ENCODE results near the gene HNRNPR. TPM values are rescaled to one million over a fixed set of nuclear protein-coding genes. Genes with fewer than 3 reads are reported as not detected.

HNRNPR gene
- total RNA-seq, 2 donors from 2014 or later: 40.5 to 51.6 TPM

- no peaks in the 10 kb centered on the region for H3K27me3 ChIP-seq
- H3K4me1 ChIP-seq: peaks cover 0 to 62% of the 10 kb centered on the region in 2 donors
- H3K4me3 ChIP-seq: peak overlapping the region; percentile 86 to 90
- H3K9me3 ChIP-seq: no peaks in the 10 kb centered on the region
- no peak overlapping the region for H3K27ac ChIP-seq
- TF ChIP-seq CTCF (IDR thresholded peaks at IDR 0.05): no peak
- DNase-seq (ENCODE audit: low spot score): no peak
- H3K36me3 ChIP-seq: peaks cover 8% of the 10 kb centered on the region
These were observed 2.0 kb downstream of the HNRNPR start for GRCh38 chr1:23341931-23342692.

GRCh38 chr1:23339632-23340031 is 4.5 kb downstream of the HNRNPR start:
- Histone ChIP-seq H3K27ac (no peak overlapping the region), H3K27me3 (no peaks in the 10 kb centered on the region), H3K9me3 (no peaks in the 10 kb centered on the region), H3K4me3 (no peak overlapping the region), H3K4me1 (peaks cover 0 to 56% of the 10 kb centered on the region in 2 donors), H3K36me3 (peaks cover 28% of the 10 kb centered on the region)
- no peak for TF ChIP-seq CTCF (IDR thresholded peaks at IDR 0.05)
- no peak for DNase-seq (ENCODE audit: low spot score)

GRCh38 chr1:23337869-23338268 is 6.2 kb downstream of the HNRNPR start:
- Histone ChIP-seq H3K9me3 (no peaks in the 10 kb centered on the region), H3K36me3 (peaks cover 38% of the 10 kb centered on the region), H3K27ac (no peak overlapping the region), H3K4me1 (peaks cover 0 to 52% of the 10 kb centered on the region in 2 donors), H3K27me3 (no peaks in the 10 kb centered on the region), H3K4me3 (no peak overlapping the region)
- no peak for TF ChIP-seq CTCF (IDR thresholded peaks at IDR 0.05)
- no peak for DNase-seq (ENCODE audit: low spot score)

GRCh38 chr1:23331713-23332112 is 12.4 kb downstream of the HNRNPR start:
- H3K27ac ChIP-seq: no peak overlapping the region
- DNase-seq (ENCODE audit: low spot score): no peak
- H3K27me3 ChIP-seq: no peaks in the 10 kb centered on the region
- TF ChIP-seq CTCF (IDR thresholded peaks at IDR 0.05): no peak
- no peak overlapping the region for H3K4me3 ChIP-seq
- H3K4me1 ChIP-seq: no peaks in the 10 kb centered on the region
- peaks cover 73% of the 10 kb centered on the region for H3K36me3 ChIP-seq
- H3K9me3 ChIP-seq: no peaks in the 10 kb centered on the region

- TF ChIP-seq CTCF (IDR thresholded peaks at IDR 0.05): no peak
- peaks cover 74% of the 10 kb centered on the region for H3K36me3 ChIP-seq
- no peak for DNase-seq (ENCODE audit: low spot score)
- no peaks in the 10 kb centered on the region for H3K27me3 ChIP-seq
- H3K4me1 ChIP-seq: no peaks in the 10 kb centered on the region
- no peak overlapping the region for H3K27ac ChIP-seq
- H3K9me3 ChIP-seq: no peaks in the 10 kb centered on the region
- no peak overlapping the region for H3K4me3 ChIP-seq
These were observed 13.2 kb downstream of the HNRNPR start for GRCh38 chr1:23330846-23331245.

- no peaks in the 10 kb centered on the region for H3K4me1 ChIP-seq
- peaks cover 54% of the 10 kb centered on the region for H3K36me3 ChIP-seq
- no peak for DNase-seq (ENCODE audit: low spot score)
- no peak for TF ChIP-seq CTCF (IDR thresholded peaks at IDR 0.05)
- H3K27ac ChIP-seq: no peak overlapping the region
- H3K4me3 ChIP-seq: no peak overlapping the region
- no peaks in the 10 kb centered on the region for H3K27me3 ChIP-seq
- no peaks in the 10 kb centered on the region for H3K9me3 ChIP-seq
These were observed 18.7 kb downstream of the HNRNPR start for GRCh38 chr1:23325393-23325792.

Measured in right atrium auricular region (tissue), 2 donors.